Activated naive CD8-positive, alpha-beta T cell treated with anti-CD3 and anti-CD28 coated beads, Interleukin-2, amount 50 U/mL, for 24 hours (primary cell): ENCODE data around the gene SLC44A4.
"Not testable (repeated sequence)": the region's sequence is repeated elsewhere in the genome, so short reads cannot be mapped to it uniquely, and the experiment has no call there.

ENCODE experiments used
- ATAC-seq: fragments of 150-1000 bp; cut with Tn5 transposase; one replicate; pipeline ENCODE4 v1.10.0; 2021
- DNase-seq: peaks from one replicate; pipeline ENCODE4 v3.0.0; 2021
- H3K27ac Mint-ChIP-seq: one replicate; pipeline ENCODE4 v1.8.0; 2021; ENCODE audit warnings: mild to moderate bottlenecking, mixed read lengths
- H3K27me3 Mint-ChIP-seq: one replicate; pipeline ENCODE4 v1.8.0; 2021; ENCODE audit warnings: mixed read lengths
- H3K36me3 Mint-ChIP-seq: one replicate; pipeline ENCODE4 v1.8.0; 2021; ENCODE audit warnings: low read depth, mixed read lengths
- H3K4me1 Mint-ChIP-seq: one replicate; pipeline ENCODE4 v1.8.0; 2021; ENCODE audit warnings: mixed read lengths
- H3K4me3 Mint-ChIP-seq: one replicate; pipeline ENCODE4 v1.8.0; 2021; ENCODE audit warnings: mild to moderate bottlenecking, moderate library complexity, mixed read lengths
- H3K9me3 Mint-ChIP-seq: one replicate; pipeline ENCODE4 v1.8.0; 2021; ENCODE audit warnings: mixed read lengths

SLC44A4 gene

GRCh38 chr6:31862344-31863235 lies 16.2 kb downstream of the SLC44A4 start, which contains the start of gene NEU1:
Gene NEU1, minus strand, starts transcription at chr6:31862821. Its CDS starts 45 bp downstream, at chr6:31862776.
- ATAC-seq (peak; percentile 96), DNase-seq (peak; percentile 98)
- peaks cover 38% of the 10 kb centered on the region for H3K4me1 Mint-ChIP-seq
- no peaks in the 10 kb centered on the region for H3K9me3 Mint-ChIP-seq
- H3K27ac Mint-ChIP-seq = peak within 1 kb of the TSS; percentile 96
- peak within 1 kb of the TSS; percentile 90 for H3K4me3 Mint-ChIP-seq
- peaks cover 3% of the 10 kb centered on the region for H3K27me3 Mint-ChIP-seq
- peaks cover 6% of the 10 kb centered on the region for H3K36me3 Mint-ChIP-seq

- Mint-ChIP-seq H3K4me1 (peaks cover 38% of the 10 kb centered on the region), H3K27me3 (peaks cover 3% of the 10 kb centered on the region), H3K4me3 (peak overlapping the region; percentile 90), H3K27ac (peak overlapping the region; percentile 96), H3K36me3 (peaks cover 8% of the 10 kb centered on the region), H3K9me3 (no peaks in the 10 kb centered on the region)
- no peak for DNase-seq
- ATAC-seq = no peak
Measured at GRCh38 chr6:31861919-31862343, 16.9 kb downstream of the SLC44A4 start.

DNA sequence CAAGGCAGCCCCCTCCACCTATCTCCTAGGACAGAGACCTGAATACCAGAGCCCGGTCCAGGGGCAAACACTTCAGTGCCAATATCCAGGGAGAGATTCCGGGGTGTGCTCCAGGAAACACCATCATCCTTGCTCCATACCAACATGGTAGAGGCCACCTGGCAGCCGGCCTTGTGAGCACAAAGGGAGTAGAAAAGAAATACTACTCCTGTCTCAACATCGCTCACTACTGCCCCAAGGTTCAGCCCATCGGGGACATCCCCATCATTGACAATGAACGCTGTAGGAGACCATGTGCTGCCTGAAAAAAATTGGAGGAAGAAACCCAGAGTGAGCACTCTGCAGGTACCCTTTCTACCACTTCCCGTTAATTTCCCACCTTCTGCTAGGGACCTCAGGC lies 17.6 kb downstream of the SLC44A4 start:
- ATAC-seq (no peak), DNase-seq (no peak)
- Mint-ChIP-seq H3K4me1 (peaks cover 38% of the 10 kb centered on the region), H3K36me3 (peaks cover 8% of the 10 kb centered on the region), H3K9me3 (no peaks in the 10 kb centered on the region), H3K4me3 (peak overlapping the region; percentile 90), H3K27me3 (peaks cover 3% of the 10 kb centered on the region), H3K27ac (peak overlapping the region; percentile 50)

DNA sequence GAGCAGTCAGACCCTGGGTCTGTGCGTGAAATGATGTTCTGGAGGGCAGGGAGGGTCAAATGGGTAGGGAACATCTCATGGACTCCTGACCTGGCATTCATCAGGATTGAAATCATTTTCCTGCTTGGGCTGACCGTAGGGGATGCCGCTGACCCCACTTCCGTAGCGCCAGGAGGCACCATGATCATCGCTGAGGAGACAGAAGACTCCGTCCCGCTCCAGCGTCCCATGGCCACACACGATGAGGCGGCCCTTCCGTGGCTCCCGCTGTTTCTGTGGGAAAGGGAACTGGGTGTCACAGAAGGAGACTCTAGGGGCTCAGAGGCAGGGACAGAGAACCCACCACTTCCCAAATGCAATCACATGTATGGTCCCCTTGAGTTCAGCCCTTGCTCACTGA lies 18.4 kb downstream of the SLC44A4 start:
- Mint-ChIP-seq H3K4me3 (no peak overlapping the region), H3K36me3 (peaks cover 8% of the 10 kb centered on the region), H3K27me3 (peaks cover 3% of the 10 kb centered on the region), H3K4me1 (peaks cover 38% of the 10 kb centered on the region), H3K27ac (no peak overlapping the region), H3K9me3 (no peaks in the 10 kb centered on the region)
- DNase-seq (no peak), ATAC-seq (no peak)

GRCh38 chr6:31859923-31860322 lies 18.9 kb downstream of the SLC44A4 start:
- Mint-ChIP-seq H3K9me3 (no peaks in the 10 kb centered on the region), H3K27me3 (peaks cover 3% of the 10 kb centered on the region), H3K36me3 (peaks cover 8% of the 10 kb centered on the region), H3K4me3 (no peak overlapping the region), H3K27ac (no peak overlapping the region), H3K4me1 (peaks cover 34% of the 10 kb centered on the region)
- ATAC-seq = no peak
- DNase-seq = no peak

GRCh38 chr6:31858707-31859106 lies 20.1 kb downstream of the SLC44A4 start:
- Mint-ChIP-seq H3K27ac (no peak overlapping the region), H3K27me3 (peaks cover 3% of the 10 kb centered on the region), H3K4me3 (no peak overlapping the region), H3K9me3 (no peaks in the 10 kb centered on the region), H3K4me1 (peaks cover 24% of the 10 kb centered on the region), H3K36me3 (peaks cover 8% of the 10 kb centered on the region)
- DNase-seq = no peak
- no peak for ATAC-seq

- not testable (repeated sequence) for ATAC-seq, H3K27ac Mint-ChIP-seq, H3K9me3 Mint-ChIP-seq, H3K4me3 Mint-ChIP-seq, DNase-seq, H3K36me3 Mint-ChIP-seq, H3K27me3 Mint-ChIP-seq
- H3K4me1 Mint-ChIP-seq = peaks cover 14% of the 10 kb centered on the region
Measured at GRCh38 chr6:31857774-31858173, 21.0 kb downstream of the SLC44A4 start.

DNA sequence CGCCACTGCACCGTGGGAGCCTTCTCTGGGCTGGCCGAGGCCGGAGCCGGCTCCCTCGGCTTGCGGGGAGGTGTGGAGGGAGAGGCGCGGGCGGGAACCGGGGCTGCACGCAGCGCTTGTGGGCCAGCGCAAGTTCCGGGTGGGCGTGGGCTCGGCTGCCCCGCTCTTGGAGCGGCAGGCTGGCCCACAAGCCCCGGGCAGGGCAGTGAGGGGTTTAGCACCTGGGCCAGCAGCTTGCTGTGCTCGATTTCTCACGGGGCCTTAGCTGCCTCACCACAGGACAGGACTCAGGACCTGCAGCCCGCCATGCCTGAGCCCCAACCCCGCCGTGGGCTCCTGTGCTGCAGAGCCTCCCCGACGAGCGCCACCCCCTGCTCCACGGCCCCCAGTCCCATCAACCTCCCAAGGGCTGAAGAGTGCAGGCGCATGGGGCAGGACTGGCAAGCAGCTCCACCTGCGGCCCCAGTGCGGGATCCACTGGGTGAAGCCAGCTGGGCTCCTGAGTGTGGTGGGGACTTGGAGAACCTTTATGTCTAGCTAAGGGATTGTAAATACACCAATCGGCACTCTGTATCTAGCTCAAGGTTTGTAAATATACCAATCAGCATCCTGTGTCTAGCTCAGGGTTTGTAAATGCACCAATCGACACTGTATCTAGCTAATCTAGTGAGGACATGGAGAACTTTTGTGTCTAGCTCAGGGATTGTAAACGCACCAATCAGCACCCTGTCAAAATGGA lies 26.6 kb downstream of the SLC44A4 start:
- H3K4me1 Mint-ChIP-seq, ATAC-seq, H3K36me3 Mint-ChIP-seq, H3K27ac Mint-ChIP-seq, H3K27me3 Mint-ChIP-seq, H3K4me3 Mint-ChIP-seq, H3K9me3 Mint-ChIP-seq, DNase-seq: not testable (repeated sequence)

DNA sequence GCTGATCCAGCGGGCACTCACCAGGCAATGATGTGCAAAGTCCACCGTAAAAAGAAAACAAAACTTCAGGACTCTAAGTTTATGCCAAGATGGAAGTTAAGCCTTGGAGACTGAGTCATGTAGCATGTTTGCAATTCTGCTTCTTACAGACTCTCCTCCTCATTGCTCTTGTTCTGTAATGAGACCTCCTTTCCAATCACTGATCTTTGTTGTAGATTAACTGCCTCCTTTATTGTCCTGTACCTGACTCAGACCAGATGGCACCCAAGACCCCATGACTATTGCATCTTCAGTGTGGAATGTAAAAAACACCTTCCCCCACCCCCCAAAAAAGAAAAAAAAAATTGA lies 27.3 kb downstream of the SLC44A4 start:
- DNase-seq = no peak

GRCh38 chr6:31850765-31851484 lies 27.9 kb downstream of the SLC44A4 start:
- Mint-ChIP-seq H3K4me1 (no peaks in the 10 kb centered on the region), H3K27ac (no peak overlapping the region), H3K36me3 (no peaks in the 10 kb centered on the region), H3K27me3 (no peaks in the 10 kb centered on the region), H3K4me3 (no peak overlapping the region), H3K9me3 (no peaks in the 10 kb centered on the region)
- no peak for DNase-seq
- no peak for ATAC-seq

More for the DNA sequence above, 27.3 kb downstream of the SLC44A4 start:
- Mint-ChIP-seq H3K36me3 (no peaks in the 10 kb centered on the region), H3K27me3 (no peaks in the 10 kb centered on the region), H3K27ac (no peak overlapping the region), H3K4me3 (no peak overlapping the region), H3K4me1 (no peaks in the 10 kb centered on the region), H3K9me3 (no peaks in the 10 kb centered on the region)
- ATAC-seq = no peak

DNA sequence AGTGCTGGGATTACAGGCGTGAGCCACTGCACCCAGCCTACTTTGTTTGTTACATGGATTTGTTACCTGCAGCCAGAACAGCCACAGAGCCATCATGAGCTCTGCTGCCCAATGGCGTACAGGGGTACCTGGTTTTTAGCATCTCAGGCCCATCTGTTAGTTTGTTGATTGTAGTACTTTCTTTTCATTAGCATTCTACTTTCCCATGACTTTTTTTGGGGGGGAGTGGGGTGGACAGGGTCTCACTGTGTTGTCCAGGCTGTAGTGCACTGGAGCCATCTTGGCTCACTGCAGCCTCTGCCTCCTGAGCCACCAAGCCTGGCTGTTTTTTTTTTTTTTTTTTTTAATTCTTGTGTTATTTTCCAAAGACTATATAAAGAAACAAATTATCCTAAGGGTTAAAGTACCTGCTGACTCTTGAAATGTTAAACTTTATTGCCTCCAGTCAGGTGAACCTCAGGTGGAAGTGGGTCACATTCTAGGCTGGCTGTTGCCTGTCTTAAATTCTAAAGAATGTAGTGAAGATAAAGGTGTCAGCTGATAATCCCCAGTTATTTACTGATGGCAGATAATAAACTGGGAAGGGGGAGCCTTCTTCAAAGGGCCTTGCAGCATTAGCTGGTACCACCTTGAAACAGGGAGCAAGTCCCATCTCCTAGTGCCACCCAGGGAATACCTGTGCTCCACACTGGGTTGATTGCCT lies 31.4 kb downstream of the SLC44A4 start:
- H3K36me3 Mint-ChIP-seq = no peaks in the 10 kb centered on the region

GRCh38 chr6:31844507-31844906 lies 34.3 kb downstream of the SLC44A4 start:
- Mint-ChIP-seq H3K4me1 (peaks cover 3% of the 10 kb centered on the region), H3K4me3 (no peak overlapping the region), H3K27me3 (no peaks in the 10 kb centered on the region), H3K9me3 (no peaks in the 10 kb centered on the region), H3K36me3 (peaks cover 14% of the 10 kb centered on the region), H3K27ac (no peak overlapping the region)
- DNase-seq (no peak), ATAC-seq (no peak)

More for the DNA sequence above, 31.4 kb downstream of the SLC44A4 start:
- Mint-ChIP-seq H3K27me3 (no peaks in the 10 kb centered on the region), H3K4me1 (no peaks in the 10 kb centered on the region), H3K27ac (no peak overlapping the region), H3K4me3 (no peak overlapping the region), H3K9me3 (no peaks in the 10 kb centered on the region)
- no peak for DNase-seq
- no peak for ATAC-seq

DNA sequence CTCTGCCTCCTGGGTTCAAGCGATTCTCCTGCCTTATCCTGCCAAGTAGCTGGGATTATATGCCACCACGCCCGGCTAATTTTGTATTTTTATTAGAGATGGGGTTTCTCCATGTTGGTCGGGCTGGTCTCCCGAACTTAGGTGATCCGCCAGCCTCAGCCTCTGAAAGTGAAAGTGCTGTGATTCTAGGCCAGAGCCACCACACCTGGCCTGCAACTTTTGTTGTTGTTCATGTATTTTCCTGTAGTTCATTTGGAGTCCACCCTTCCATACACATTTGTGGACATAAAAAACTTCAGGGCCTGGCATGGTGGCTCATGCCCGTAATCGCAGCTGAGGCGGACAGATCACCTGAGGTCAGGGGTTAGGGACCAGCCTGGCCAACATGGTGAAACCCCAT lies 36.7 kb downstream of the SLC44A4 start:
- ATAC-seq = no peak
- no peaks in the 10 kb centered on the region for H3K27me3 Mint-ChIP-seq
- no peak for DNase-seq
- H3K27ac Mint-ChIP-seq = peak overlapping the region; percentile 31
- H3K4me1 Mint-ChIP-seq = peaks cover 22% of the 10 kb centered on the region
- no peaks in the 10 kb centered on the region for H3K9me3 Mint-ChIP-seq
- no peak overlapping the region for H3K4me3 Mint-ChIP-seq
- H3K36me3 Mint-ChIP-seq = peaks cover 38% of the 10 kb centered on the region

DNA sequence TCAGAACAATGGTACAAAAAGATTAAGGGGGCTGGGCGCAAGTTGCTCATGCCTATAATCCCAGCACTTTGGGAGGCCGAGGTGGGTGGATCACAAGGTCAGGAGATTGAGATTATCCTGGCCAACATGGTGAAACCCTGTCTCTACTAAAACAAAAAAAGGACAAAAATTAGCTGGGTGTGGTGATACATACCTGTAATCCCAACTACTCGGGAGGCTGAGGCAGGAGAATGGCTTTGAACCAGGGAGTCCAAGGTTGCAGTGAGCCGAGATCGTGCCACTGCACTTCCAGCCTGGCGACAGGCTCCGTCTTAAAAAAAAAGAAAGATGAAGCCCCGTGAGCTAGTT lies 39.0 kb downstream of the SLC44A4 start:
- Mint-ChIP-seq H3K4me1 (peaks cover 38% of the 10 kb centered on the region), H3K4me3 (peak overlapping the region; percentile 95), H3K27ac (peak overlapping the region; percentile 80), H3K36me3 (peaks cover 61% of the 10 kb centered on the region)
- DNase-seq, H3K9me3 Mint-ChIP-seq, H3K27me3 Mint-ChIP-seq, ATAC-seq: not testable (repeated sequence)
